ENCODE measurements around the gene TTC3. TPM values are rescaled to one million over a fixed set of nuclear protein-coding genes. Genes with fewer than 3 reads are reported as not detected.
"Not testable (repeated sequence)": the region's sequence is repeated elsewhere in the genome, so short reads cannot be mapped to it uniquely, and the experiment has no call there.

TTC3 gene
- total RNA-seq, 1 experiment from 2014 or later, result 71.5 TPM

- peak; percentile 43; the same call in 1 of the 2 replicates for TF ChIP-seq MAX (IDR thresholded peaks at IDR 0.05)
Observed at GRCh38 chr21:37032877-37033471, 40.1 kb upstream of the TTC3 start (continued).

GRCh38 chr21:37034394-37034793, 38.7 kb upstream of the TTC3 start:
- H3K27me3 ChIP-seq (ENCODE audit: insufficient read depth, low read length); RAD21 ChIA-PET (ENCODE audit: low non-redundant PET in 1 of 2, low total read pairs in 2 of 2, uncharacterized antibody in 2 of 2, unreplicated experiment in 2 of 2); H4K20me1 ChIP-seq (ENCODE audit: insufficient read depth); H3K9me3 ChIP-seq (ENCODE audit: control insufficient read depth in 1 of 2, insufficient read depth in 1 of 2, low read depth in 1 of 2, low read length in 2 of 2); ATAC-seq; BruUV-seq (replicated peaks); H2AFZ ChIP-seq (ENCODE audit: low read depth, low read length, poor library complexity, severe bottlenecking); H3K4me3 ChIP-seq (replicated peaks in 1 of 2; ENCODE audit: low read depth in 1 of 2, low read length in 2 of 2); POLR2A ChIA-PET; H3K36me3 ChIP-seq (ENCODE audit: control insufficient read depth in 1 of 2, insufficient read depth in 2 of 2, low read length in 2 of 2); H3K4me2 ChIP-seq (ENCODE audit: low read length); H3K79me2 ChIP-seq (ENCODE audit: insufficient read depth, low read length); H3K9ac ChIP-seq (ENCODE audit: low read length); CTCF ChIA-PET; intact Hi-C loops (cut with micrococcal nuclease); H3K9me2 ChIP-seq (ENCODE audit: insufficient read depth); DNase-seq (ENCODE audit: low read depth, low spot score); H3K27ac ChIP-seq (ENCODE audit: low read depth, low read length): not testable (repeated sequence)
- peaks cover 13 to 15% of the 10 kb centered on the region in 2 experiments for H3K4me1 ChIP-seq (ENCODE audit: control insufficient read depth in 1 of 2, insufficient read depth in 2 of 2, low read length in 2 of 2)

- Histone ChIP-seq H3K9ac (ENCODE audit: low read length) (no peak overlapping the region), H3K27me3 (ENCODE audit: insufficient read depth, low read length) (no peaks in the 10 kb centered on the region), H3K9me2 (ENCODE audit: insufficient read depth) (no peaks in the 10 kb centered on the region), H4K20me1 (ENCODE audit: insufficient read depth) (no peaks in the 10 kb centered on the region), H3K27ac (ENCODE audit: low read depth, low read length) (no peak overlapping the region), H3K36me3 (ENCODE audit: control insufficient read depth in 1 of 2, insufficient read depth in 2 of 2, low read length in 2 of 2) (no peaks in the 10 kb centered on the region), H3K79me2 (ENCODE audit: insufficient read depth, low read length) (no peaks in the 10 kb centered on the region), H3K9me3 (ENCODE audit: control insufficient read depth in 1 of 2, insufficient read depth in 1 of 2, low read depth in 1 of 2, low read length in 2 of 2) (no peaks in the 10 kb centered on the region), H3K4me3 (replicated peaks in 1 of 2; ENCODE audit: low read depth in 1 of 2, low read length in 2 of 2) (no peak overlapping the region), H3K4me2 (ENCODE audit: low read length) (no peak overlapping the region), H2AFZ (ENCODE audit: low read depth, low read length, poor library complexity, severe bottlenecking) (no peak overlapping the region), H3K4me1 (ENCODE audit: control insufficient read depth in 1 of 2, insufficient read depth in 2 of 2, low read length in 2 of 2) (peaks cover 13 to 15% of the 10 kb centered on the region in 2 experiments)
- DNase-seq (ENCODE audit: low read depth, low spot score) (no peak), ATAC-seq (no peak)
- intact Hi-C loops (cut with micrococcal nuclease), result no loop called here
- POLR2A ChIA-PET, result no interaction called here
- RAD21 ChIA-PET (ENCODE audit: low non-redundant PET in 1 of 2, low total read pairs in 2 of 2, uncharacterized antibody in 2 of 2, unreplicated experiment in 2 of 2), result no interaction called here
- no TSS peak for BruUV-seq (replicated peaks)
- CTCF ChIA-PET, result no interaction called here
- TF ChIP-seq POLR2AphosphoS5 (IDR thresholded peaks at IDR 0.05; ENCODE audit: low read depth, low read length), result no peak
- TF ChIP-seq ATF3 (IDR thresholded peaks at IDR 0.05), result no peak
- no peak for TF ChIP-seq YY1 (IDR thresholded peaks at IDR 0.05; ENCODE audit: extremely low read depth, insufficient replicate concordance, low read depth, low read length)
- no peak for TF ChIP-seq MAX (IDR thresholded peaks at IDR 0.05)
- no peak for TF ChIP-seq FOSL1 (IDR thresholded peaks at IDR 0.05; ENCODE audit: low read depth)
- no peak for TF ChIP-seq POLR2A (IDR thresholded peaks at IDR 0.05; ENCODE audit: borderline replicate concordance, extremely low read depth, insufficient read depth, insufficient read length)
- TF ChIP-seq CTCF (IDR thresholded peaks at IDR 0.05 in 2 of 3, conservative IDR thresholded peaks at IDR 0.05 in 1 of 3; ENCODE audit: borderline replicate concordance in 1 of 3, insufficient read depth in 1 of 3, low read depth in 2 of 3, low read length in 2 of 3), result no peak
- no peak for TF ChIP-seq ELF1 (IDR thresholded peaks at IDR 0.05; ENCODE audit: borderline replicate concordance, low read depth)
- no peak for TF ChIP-seq JUND (IDR thresholded peaks at IDR 0.05)
- no peak for TF ChIP-seq EZH2phosphoT487 (IDR thresholded peaks at IDR 0.05; ENCODE audit: borderline replicate concordance)
- no peak for TF ChIP-seq ZBTB33 (IDR thresholded peaks at IDR 0.05; ENCODE audit: extremely low read depth, insufficient replicate concordance, low read length)
- TF ChIP-seq ZNF274 (IDR thresholded peaks at IDR 0.05; ENCODE audit: low read depth, low read length), result no peak
- TF ChIP-seq EZH2 (IDR thresholded peaks at IDR 0.05), result no peak
- TF ChIP-seq SP1 (IDR thresholded peaks at IDR 0.05; ENCODE audit: low read depth), result no peak
Observed at GRCh38 chr21:37036177-37036576, 36.9 kb upstream of the TTC3 start.

Data from HCT116 (cell line).